SHP77 treated with DMSO at 0.1 percent for 48 hours (cell line): ENCODE measurements around the gene KHDC4.

ENCODE experiments used
- DNase-seq: peaks from one replicate; lab custom pipeline; 2025; lab: John Stamatoyannopoulos, UW

The KHDC4 gene

GRCh38 chr1:155934097-155934935 is at the start of gene KHDC4:
TSS of gene KHDC4 (minus strand) at chr1:155934413. CDS start at chr1:155934373, 40 bp downstream.
- DNase-seq, result peak; percentile 99

- peak; percentile 76 for DNase-seq
Observed at GRCh38 chr1:155983191-155984024, 49.2 kb upstream of the KHDC4 start.

- DNase-seq, result no peak
Observed at GRCh38 chr1:155982106-155982505, 47.9 kb upstream of the KHDC4 start.

GRCh38 chr1:155981266-155982088 is 47.3 kb upstream of the KHDC4 start:
- no peak for DNase-seq

GRCh38 chr1:155979597-155980343 is 45.6 kb upstream of the KHDC4 start:
- DNase-seq, result no peak

GRCh38 chr1:155978973-155979429 is 44.8 kb upstream of the KHDC4 start:
- DNase-seq, result no peak

- DNase-seq, result no peak
Observed at GRCh38 chr1:155978325-155978972, 44.2 kb upstream of the KHDC4 start, which contains the start of gene ARHGEF2. TSS of gene ARHGEF2 (minus strand) at chr1:155978547. CDS start at chr1:155978427, 120 bp downstream.

- DNase-seq, result no peak
Observed at GRCh38 chr1:155977690-155978324, 43.6 kb upstream of the KHDC4 start.

GRCh38 chr1:155976913-155977689 is 42.9 kb upstream of the KHDC4 start:
- no peak for DNase-seq

- peak; percentile 50 for DNase-seq
Observed at GRCh38 chr1:155976062-155976912, 42.1 kb upstream of the KHDC4 start.

- DNase-seq, result no peak
Observed at GRCh38 chr1:155975375-155976061, 41.3 kb upstream of the KHDC4 start.

GRCh38 chr1:155974208-155975115 is 40.2 kb upstream of the KHDC4 start:
- DNase-seq, result no peak

- DNase-seq, result no peak
Observed at GRCh38 chr1:155973723-155974122, 39.5 kb upstream of the KHDC4 start.

- no peak for DNase-seq
Observed at GRCh38 chr1:155971910-155972809, 37.9 kb upstream of the KHDC4 start.

GRCh38 chr1:155970531-155971167 is 36.4 kb upstream of the KHDC4 start:
- no peak for DNase-seq
